CD14-positive monocyte (primary cell): ENCODE data around the gene CLEC4G. TPM values are rescaled to one million over a fixed set of nuclear protein-coding genes. Genes with fewer than 3 reads are reported as not detected.

Experiments
- DNase-seq, 3 donors: peaks; one replicate each; pipeline ENCODE4 v3.0.0-alpha.2; 2011 to 2022
- H2AFZ ChIP-seq: 2 replicates; pipeline ENCODE4 v1.6.0; 2012; ENCODE audit warnings: mild to moderate bottlenecking, low read depth, low read length, inconsistent platforms; ENCODE audit not compliant: insufficient read depth, poor library complexity, severe bottlenecking
- H3K27ac ChIP-seq, 2 donors: 1 replicate in 1 of 2; 2 replicates in 1 of 2; pipeline ENCODE4 v1.5.1; 2012 to 2013; ENCODE audit warnings: low read length in 2 of 2, control low read depth in 1 of 2, inconsistent platforms in 1 of 2, low read depth in 1 of 2, mild to moderate bottlenecking in 1 of 2
- H3K27me3 ChIP-seq, 2 donors: one replicate each; pipeline versions ENCODE4 v1.6.0 to v1.6.1; 2011 to 2013; ENCODE audit warnings: low read length in 2 of 2; ENCODE audit not compliant: control insufficient read depth in 2 of 2, insufficient read depth in 2 of 2
- H3K36me3 ChIP-seq, 2 donors: replicated peaks in 1 of 2; 1 replicate in 1 of 2; 2 replicates in 1 of 2; pipeline versions ENCODE4 v1.5.1 to v1.6.1; 2012 to 2013; ENCODE audit warnings: low read length in 2 of 2, control low read depth in 1 of 2, inconsistent platforms in 1 of 2, mild to moderate bottlenecking in 1 of 2; ENCODE audit not compliant: insufficient read depth in 2 of 2, control insufficient read depth in 1 of 2
- H3K4me1 ChIP-seq, 2 donors: 1 replicate in 1 of 2; 2 replicates in 1 of 2; pipeline versions ENCODE4 v1.5.1 to v1.6.1; 2012 to 2013; ENCODE audit warnings: low read length in 2 of 2, control low read depth in 1 of 2, inconsistent platforms in 1 of 2, mild to moderate bottlenecking in 1 of 2, moderate library complexity in 1 of 2; ENCODE audit not compliant: insufficient read depth in 2 of 2, control insufficient read depth in 1 of 2
- H3K4me2 ChIP-seq: replicated peaks from 2 replicates; pipeline ENCODE3; 2012; ENCODE audit warnings: low read length, moderate library complexity, mild to moderate bottlenecking; ENCODE audit not compliant: poor library complexity, severe bottlenecking; ENCODE audit errors: extremely low read depth
- H3K4me3 ChIP-seq, 3 experiments: fragments of 200-600 bp in 1 of 3; sonication (generic) in 1 of 3; replicated peaks in 1 of 3; 1 replicate in 2 of 3; 2 replicates in 1 of 3; pipeline ENCODE4 v1.5.1; 2011 to 2013; ENCODE audit warnings: low read length in 3 of 3, mild to moderate bottlenecking in 3 of 3, control low read depth in 2 of 3, low read depth in 2 of 3, inconsistent platforms in 1 of 3, moderate library complexity in 1 of 3
- H3K79me2 ChIP-seq: 2 replicates; pipeline ENCODE4 v1.6.0; 2012; ENCODE audit warnings: mild to moderate bottlenecking, control low read depth, inconsistent platforms, low read length, moderate library complexity; ENCODE audit not compliant: insufficient read depth
- H3K9ac ChIP-seq: 2 replicates; pipeline ENCODE4 v1.6.0; 2017; ENCODE audit warnings: low read length, mild to moderate bottlenecking; ENCODE audit not compliant: insufficient read depth, poor library complexity, severe bottlenecking
- H3K9me3 ChIP-seq, 2 donors: replicated peaks in 1 of 2; 1 replicate in 1 of 2; 2 replicates in 1 of 2; pipeline versions ENCODE4 v1.5.1 to v1.6.1; 2012 to 2013; ENCODE audit warnings: low read length in 2 of 2, control low read depth in 1 of 2; ENCODE audit not compliant: control insufficient read depth in 1 of 2, insufficient read depth in 1 of 2
- H4K20me1 ChIP-seq: 2 replicates; pipeline ENCODE4 v1.6.0; 2012; ENCODE audit warnings: mild to moderate bottlenecking, low read length, control low read depth, moderate library complexity; ENCODE audit not compliant: insufficient read depth
- H3K27ac Mint-ChIP-seq, 7 donors: one replicate each; pipeline ENCODE4 v1.8.0; 2020; ENCODE audit warnings: mild to moderate bottlenecking in 7 of 7, mixed read lengths in 7 of 7, moderate library complexity in 6 of 7, inconsistent platforms in 2 of 7
- H3K27me3 Mint-ChIP-seq, 3 donors: one replicate each; pipeline ENCODE4 v1.8.0; 2021 to 2022; ENCODE audit warnings: low read depth in 3 of 3, mild to moderate bottlenecking in 3 of 3, mixed read lengths in 3 of 3, moderate library complexity in 3 of 3, inconsistent platforms in 1 of 3
- H3K36me3 Mint-ChIP-seq, 2 donors: one replicate each; pipeline ENCODE4 v1.8.0; 2020; ENCODE audit warnings: mixed read lengths in 2 of 2, inconsistent platforms in 1 of 2, mild to moderate bottlenecking in 1 of 2
- H3K4me1 Mint-ChIP-seq: one replicate; pipeline ENCODE4 v1.8.0; 2020; ENCODE audit warnings: mild to moderate bottlenecking, mixed read lengths
- H3K4me3 Mint-ChIP-seq, 2 donors: one replicate each; pipeline ENCODE4 v1.8.0; 2020; ENCODE audit warnings: mild to moderate bottlenecking in 2 of 2, mixed read lengths in 2 of 2, moderate library complexity in 1 of 2
- H3K9me3 Mint-ChIP-seq, 7 donors: one replicate each; pipeline ENCODE4 v1.8.0; 2020 to 2022; ENCODE audit warnings: mixed read lengths in 7 of 7, mild to moderate bottlenecking in 6 of 7, moderate library complexity in 6 of 7, inconsistent platforms in 2 of 7
- CTCF ChIP-seq: fragments of 200-600 bp; IDR thresholded peaks from one replicate; pipeline ENCODE4 v1.8.0; 2022; ENCODE audit warnings: antibody characterized with exemption, mild to moderate bottlenecking
- WGBS: methylation state at CpG from one replicate; pipeline ENCODE4 v1.1.5; 2013; ENCODE audit warnings: missing lambda C conversion rate; ENCODE audit not compliant: insufficient coverage; 5-methylcytosine and 5-hydroxymethylcytosine counted together
- intact Hi-C, 2 donors: fragments of 100-400 bp; cut with micrococcal nuclease; formaldehyde crosslinking; loops; one replicate each; pipeline versions ENCODE4 v1.15.0 to v1.15.1; 2023
- polyA plus RNA-seq, 3 donors: library from polyadenylated mRNA; depleted of rRNA in 1 of 3; unstranded in 2 of 3; stranded (reverse) in 1 of 3; fragments of 300-500 nt in 2 of 3; fragments of >200 nt in 1 of 3; fragmentation: Illumina TruSeq in 2 of 3; gene quantifications; 1 replicate in 2 of 3; 2 replicates in 1 of 3; pipeline ENCODE4 v1.2.3, GENCODE V29; 2012 to 2021

CLEC4G gene
- polyA plus RNA-seq, 3 donors: 4.7 to 7.9 (median 7.1) TPM

GRCh38 chr19:7756258-7756657, 24.3 kb upstream of the CLEC4G start:
- Mint-ChIP-seq H3K9me3 (peaks cover 27 to 47% (median 40%) of the 10 kb centered on the region in 7 donors), H3K4me3 (no peak overlapping the region), H3K27me3 (peaks cover 2 to 3% (median 2%) of the 10 kb centered on the region in 3 donors), H3K27ac (no peak overlapping the region), H3K4me1 (peaks cover 3% of the 10 kb centered on the region), H3K36me3 (peaks cover 2 to 6% of the 10 kb centered on the region in 2 donors)
- intact Hi-C loops: no loop called here
- Histone ChIP-seq H2AFZ (no peak overlapping the region), H3K27ac (no peak overlapping the region), H3K9ac (no peak overlapping the region), H3K27me3 (no peaks in the 10 kb centered on the region), H3K4me3 (no peak overlapping the region), H4K20me1 (no peaks in the 10 kb centered on the region), H3K4me1 (peaks cover under 1 to 5% of the 10 kb centered on the region in 2 donors), H3K4me2 (no peak overlapping the region), H3K79me2 (no peaks in the 10 kb centered on the region), H3K9me3 (peaks cover 29 to 44% of the 10 kb centered on the region in 2 donors), H3K36me3 (no peaks in the 10 kb centered on the region)
- no CpG with 5 or more reads among the region's 4 CpGs for WGBS
- no peak for DNase-seq
- no peak for TF ChIP-seq CTCF

- H2AFZ ChIP-seq: no peak overlapping the region
These were observed 19.4 kb upstream of the CLEC4G start for GRCh38 chr19:7751157-7751783.

More at GRCh38 chr19:7751157-7751783, 19.4 kb upstream of the CLEC4G start:
- WGBS: 76% methylated on average over 9 of the region's 12 CpGs
- H3K27me3 Mint-ChIP-seq: peaks cover 2 to 8% (median 2%) of the 10 kb centered on the region in 3 donors
- Histone ChIP-seq H3K36me3 (no peaks in the 10 kb centered on the region), H3K9ac (no peak overlapping the region), H3K4me3 (no peak overlapping the region), H3K4me1 (peaks cover 20 to 29% of the 10 kb centered on the region in 2 donors), H4K20me1 (no peaks in the 10 kb centered on the region), H3K79me2 (no peaks in the 10 kb centered on the region), H3K27me3 (no peaks in the 10 kb centered on the region), H3K9me3 (peaks cover under 1 to 7% of the 10 kb centered on the region in 2 donors), H3K4me2 (no peak overlapping the region), H3K27ac (no peak overlapping the region)
- H3K9me3 Mint-ChIP-seq: peaks cover 7 to 13% (median 9%) of the 10 kb centered on the region in 7 donors
- intact Hi-C loops: loop anchor here in 1 of 2 donors (5.0 kb wide), 1 partner anchor 49 kb away; the partner anchor contains the start of gene FCER2
- peak; percentile 76 to 86 (median 81) for DNase-seq
- no peak for TF ChIP-seq CTCF
- peaks cover 30% of the 10 kb centered on the region for H3K4me1 Mint-ChIP-seq
- no peak overlapping the region for H3K4me3 Mint-ChIP-seq
- H3K27ac Mint-ChIP-seq: peak overlapping the region in 6 of 7 donors; percentile 13 to 88 (median 71)
- peaks cover 0 to 4% of the 10 kb centered on the region in 2 donors for H3K36me3 Mint-ChIP-seq
